ENCODE measurements around the gene PARD3B. TPM values are rescaled to one million over a fixed set of nuclear protein-coding genes. Genes with fewer than 3 reads are reported as not detected.

The PARD3B gene
- total and polyA plus RNA-seq, 2 of the 8 experiments (the other 6 are each of a cell fraction or from before 2014, with no cell fraction given), result 1.2 to 5.7 TPM

DNA sequence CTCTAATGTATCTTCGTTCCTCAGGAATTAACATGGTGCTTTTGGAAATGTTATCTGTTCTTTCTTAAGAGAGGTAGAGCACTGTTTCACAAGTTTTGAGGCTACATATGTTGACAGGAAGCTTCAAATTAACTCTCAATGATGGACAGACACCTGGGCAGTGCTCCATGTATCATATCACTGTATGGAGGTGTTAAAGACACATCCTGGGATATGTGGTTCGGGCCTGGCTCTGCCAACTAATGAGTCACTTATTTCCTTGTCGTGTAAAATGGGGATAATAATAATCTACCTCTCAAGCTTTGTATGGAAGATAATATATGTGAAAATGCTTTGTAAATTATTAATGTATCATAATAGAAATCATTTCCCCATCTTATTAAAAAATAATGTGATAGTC lies 90.2 kb downstream of the PARD3B start:
- no peak for TF ChIP-seq POLR2AphosphoS5 (IDR thresholded peaks at IDR 0.05; ENCODE audit: low read depth, low read length)
- TF ChIP-seq TAF7 (optimal IDR thresholded peaks at IDR 0.05; ENCODE audit: borderline replicate concordance, low read depth, low read length), result no peak
- TF ChIP-seq POU5F1 (IDR thresholded peaks at IDR 0.05; ENCODE audit: low read depth, low read length), result no peak
- TF ChIP-seq CBX5 (IDR thresholded peaks at IDR 0.05; ENCODE audit: low read depth, low read length), result no peak
- no peak for TF ChIP-seq KDM5A (IDR thresholded peaks at IDR 0.05; ENCODE audit: low read length)
- no peak for TF ChIP-seq JUND (IDR thresholded peaks at IDR 0.05; ENCODE audit: low read length)
- no peak for TF ChIP-seq SRF (IDR thresholded peaks at IDR 0.05; ENCODE audit: low read depth, low read length)
- TF ChIP-seq EP300 (IDR thresholded peaks at IDR 0.05; ENCODE audit: borderline replicate concordance in 1 of 2, low read depth in 2 of 2, low read length in 2 of 2), result no peak
- TF ChIP-seq RFX5 (IDR thresholded peaks at IDR 0.05; ENCODE audit: borderline replicate concordance, low read depth, low read length), result no peak
- no peak for TF ChIP-seq SIRT6 (IDR thresholded peaks at IDR 0.05; ENCODE audit: low read length)
- no peak for TF ChIP-seq SIN3A (conservative IDR thresholded peaks at IDR 0.05 in 1 of 2, IDR thresholded peaks at IDR 0.05 in 1 of 2; ENCODE audit: low read depth in 1 of 2, low read length in 2 of 2)
- no peak for TF ChIP-seq PHF8 (conservative IDR thresholded peaks at IDR 0.05; ENCODE audit: low read depth, low read length)
- TF ChIP-seq ZNF274 (IDR thresholded peaks at IDR 0.05; ENCODE audit: borderline replicate concordance, extremely low read depth, low read length), result no peak
- CTCF ChIA-PET (ENCODE audit: partially characterized antibody), result no interaction called here
- no peak overlapping the region for H3K9ac ChIP-seq (replicated peaks in 1 of 4; ENCODE audit: extremely low read depth in 1 of 4, low read depth in 3 of 4, low read length in 3 of 4)

More for the DNA sequence above, 90.2 kb downstream of the PARD3B start:
- no peak overlapping the region for H2BK20ac ChIP-seq (ENCODE audit: low read length)
- no peak overlapping the region for H3K56ac ChIP-seq (replicated peaks; ENCODE audit: insufficient read length, low read depth, low read length)
- H3K36me3 ChIP-seq (ENCODE audit: control insufficient read depth in 2 of 4, insufficient read depth in 4 of 4, low read length in 3 of 4), result no peaks in the 10 kb centered on the region
- no peaks in the 10 kb centered on the region for H3K9me3 ChIP-seq (ENCODE audit: insufficient read depth in 2 of 2, low read depth in 1 of 2, low read length in 1 of 2)
- DNase-seq (ENCODE audit: low read depth in 1 of 2, low spot score in 2 of 2), result no peak
- no peak overlapping the region for H3K18ac ChIP-seq (ENCODE audit: extremely low read depth, low read length)
- H4K91ac ChIP-seq (replicated peaks; ENCODE audit: insufficient read length, low read length), result no peak overlapping the region
- H2BK120ac ChIP-seq (replicated peaks; ENCODE audit: low read depth, low read length), result no peak overlapping the region
- no peaks in the 10 kb centered on the region for H3K79me2 ChIP-seq (ENCODE audit: control insufficient read depth in 1 of 2, insufficient read depth in 2 of 2, low read length in 2 of 2)
- H2BK12ac ChIP-seq (ENCODE audit: low read depth, low read length), result no peak overlapping the region
- H4K5ac ChIP-seq (ENCODE audit: insufficient read length, low read depth, low read length), result no peak overlapping the region
- no peak overlapping the region for H2AFZ ChIP-seq (ENCODE audit: low read length)
- POLR2A ChIA-PET (ENCODE audit: partially characterized antibody), result no interaction called here
- H3K4me1 ChIP-seq (replicated peaks in 1 of 4; ENCODE audit: control insufficient read depth in 3 of 4, insufficient read depth in 4 of 4, low read length in 3 of 4), result no peaks in the 10 kb centered on the region
- H2BK15ac ChIP-seq (ENCODE audit: low read length), result no peak overlapping the region
- H3K23ac ChIP-seq (ENCODE audit: insufficient read length), result no peak overlapping the region
- H3K14ac ChIP-seq (ENCODE audit: insufficient read length), result no peak overlapping the region
- H3K23me2 ChIP-seq (ENCODE audit: low read depth, low read length), result no peaks in the 10 kb centered on the region
- H3K4me2 ChIP-seq (ENCODE audit: insufficient read depth in 1 of 2, low read depth in 2 of 2, low read length in 2 of 2), result no peak overlapping the region
- H3K79me1 ChIP-seq (ENCODE audit: low read depth, low read length), result no peaks in the 10 kb centered on the region
- H3K27me3 ChIP-seq (replicated peaks in 1 of 4; ENCODE audit: control insufficient read depth in 3 of 4, extremely low read depth in 1 of 4, insufficient read depth in 3 of 4, low read length in 3 of 4), result no peaks in the 10 kb centered on the region
- H3K27ac ChIP-seq (ENCODE audit: low read depth, low read length), result no peak overlapping the region
- H4K8ac ChIP-seq (ENCODE audit: extremely low read depth, insufficient read depth, low read length), result no peak overlapping the region
- H2BK5ac ChIP-seq (ENCODE audit: low read depth, low read length), result no peak overlapping the region
- H2AK5ac ChIP-seq (ENCODE audit: low read depth, low read length), result no peak overlapping the region
- WGBS, 2 experiments (ENCODE audit: extremely low coverage in 1 of 2, insufficient coverage in 1 of 2, insufficient read length in 1 of 2, insufficient replicate concordance in 2 of 2, low coverage in 1 of 2, low lambda C conversion rate in 2 of 2, missing lambda C conversion rate in 1 of 2), result 62% methylated on average over 3 of the region's 3 CpGs; no CpG with 5 or more reads in 1 of the 2 experiments
- H3K4ac ChIP-seq (replicated peaks; ENCODE audit: insufficient read length, low read depth, low read length), result no peak overlapping the region
- H4K20me1 ChIP-seq (replicated peaks in 1 of 2; ENCODE audit: control insufficient read depth in 1 of 2, insufficient read depth in 2 of 2, low read length in 2 of 2), result no peaks in the 10 kb centered on the region
- H3K4me3 ChIP-seq (ENCODE audit: extremely low read depth in 1 of 4, insufficient read depth in 2 of 4, low read depth in 3 of 4, low read length in 4 of 4), result no peak overlapping the region
- FAIRE-seq, result no peak

Data from H1 (cell line).